ENCODE measurements around the gene GNAO1.
A peak's percentile ranks its signal among the peaks of the same experiment; 100 is the strongest.

GNAO1 gene

GRCh38 chr16:56331915-56332314 is 140.6 kb downstream of the GNAO1 start:
- no peak overlapping the region for H3K27ac ChIP-seq
- TF ChIP-seq CTCF (conservative IDR thresholded peaks at IDR 0.05) (no peak), ZFX (IDR thresholded peaks at IDR 0.05) (no peak)

GRCh38 chr16:56332464-56333079 is 141.3 kb downstream of the GNAO1 start:
- TF ChIP-seq CTCF (conservative IDR thresholded peaks at IDR 0.05) (peak; percentile 81), ZFX (IDR thresholded peaks at IDR 0.05) (no peak)
- H3K27ac ChIP-seq = no peak overlapping the region

GRCh38 chr16:56334761-56335160 is 143.5 kb downstream of the GNAO1 start:
- no peak for TF ChIP-seq ZFX (IDR thresholded peaks at IDR 0.05)
- TF ChIP-seq CTCF (conservative IDR thresholded peaks at IDR 0.05) = no peak
- no peak overlapping the region for H3K27ac ChIP-seq

- TF ChIP-seq ZFX (IDR thresholded peaks at IDR 0.05) (no peak), CTCF (conservative IDR thresholded peaks at IDR 0.05) (no peak)
- no peak overlapping the region for H3K27ac ChIP-seq
Observed at GRCh38 chr16:56336071-56336688, 144.9 kb downstream of the GNAO1 start.

GRCh38 chr16:56336711-56337110 is 145.4 kb downstream of the GNAO1 start:
- H3K27ac ChIP-seq = no peak overlapping the region
- TF ChIP-seq CTCF (conservative IDR thresholded peaks at IDR 0.05) = no peak
- TF ChIP-seq ZFX (IDR thresholded peaks at IDR 0.05) = no peak

- TF ChIP-seq CTCF (conservative IDR thresholded peaks at IDR 0.05) (no peak), ZFX (IDR thresholded peaks at IDR 0.05) (no peak)
Observed at GRCh38 chr16:56337131-56337857, 146.0 kb downstream of the GNAO1 start.

GRCh38 chr16:56337858-56338325 is 146.6 kb downstream of the GNAO1 start:
- no peak overlapping the region for H3K27ac ChIP-seq
- TF ChIP-seq CTCF (conservative IDR thresholded peaks at IDR 0.05) (no peak), ZFX (IDR thresholded peaks at IDR 0.05) (no peak)

More at GRCh38 chr16:56337131-56337857, 146.0 kb downstream of the GNAO1 start:
- H3K27ac ChIP-seq = no peak overlapping the region
